ENCODE data around the gene KRT86. TPM values are rescaled to one million over a fixed set of nuclear protein-coding genes. Genes with fewer than 3 reads are reported as not detected.
A peak's percentile ranks its signal among the peaks of the same experiment; 100 is the strongest.
"Not testable (repeated sequence)": the region's sequence is repeated elsewhere in the genome, so short reads cannot be mapped to it uniquely, and the experiment has no call there.

KRT86 gene
- total and polyA plus RNA-seq, 9 of the 15 experiments (the other 6 are each of a cell fraction or from before 2014, with no cell fraction given) = not detected

GRCh38 chr12:52301721-52302120 is 27.3 kb downstream of the KRT86 start:
- DNase-seq (ENCODE audit: extremely low read depth in 1 of 4, low spot score in 3 of 4); H4K20me1 ChIP-seq (replicated peaks; ENCODE audit: control insufficient read depth, insufficient read depth, low read length); H3K4me3 ChIP-seq; H3K4me1 ChIP-seq (replicated peaks in 1 of 2; ENCODE audit: control insufficient read depth in 2 of 2, insufficient read depth in 2 of 2, low read length in 2 of 2); H3K36me3 ChIP-seq (ENCODE audit: control insufficient read depth, insufficient read depth, low read length); H3K79me2 ChIP-seq (ENCODE audit: control insufficient read depth, insufficient read depth, low read length); CTCF ChIA-PET (ENCODE audit: low intra/inter-chr PET ratio); BruUV-seq (replicated peaks); H3K9me3 ChIP-seq (replicated peaks; ENCODE audit: control insufficient read depth, insufficient read depth, low read depth, low read length); POLR2A ChIA-PET; H2AFZ ChIP-seq (ENCODE audit: low read depth, low read length); H3K4me2 ChIP-seq (ENCODE audit: insufficient read depth, low read length); H3K27ac ChIP-seq (ENCODE audit: extremely low read depth, low read depth, low read length); H3K9me1 ChIP-seq (ENCODE audit: control insufficient read depth, insufficient read depth, low read length); ATAC-seq; in situ Hi-C loops (cut with MboI); intact Hi-C loops (cut with micrococcal nuclease); FAIRE-seq; H3K9ac ChIP-seq (ENCODE audit: insufficient read depth in 1 of 2, low read depth in 2 of 2, low read length in 2 of 2): not testable (repeated sequence)
- H3K27me3 ChIP-seq (ENCODE audit: control insufficient read depth in 2 of 2, insufficient read depth in 2 of 2, low read length in 2 of 2) = peaks cover 7 to 24% of the 10 kb centered on the region in 2 experiments; a peak in 4 of 5 replicates
- WGBS (ENCODE audit: insufficient coverage, low coverage, missing lambda C conversion rate) = 1% methylated on average over 14 of the region's 31 CpGs

DNA sequence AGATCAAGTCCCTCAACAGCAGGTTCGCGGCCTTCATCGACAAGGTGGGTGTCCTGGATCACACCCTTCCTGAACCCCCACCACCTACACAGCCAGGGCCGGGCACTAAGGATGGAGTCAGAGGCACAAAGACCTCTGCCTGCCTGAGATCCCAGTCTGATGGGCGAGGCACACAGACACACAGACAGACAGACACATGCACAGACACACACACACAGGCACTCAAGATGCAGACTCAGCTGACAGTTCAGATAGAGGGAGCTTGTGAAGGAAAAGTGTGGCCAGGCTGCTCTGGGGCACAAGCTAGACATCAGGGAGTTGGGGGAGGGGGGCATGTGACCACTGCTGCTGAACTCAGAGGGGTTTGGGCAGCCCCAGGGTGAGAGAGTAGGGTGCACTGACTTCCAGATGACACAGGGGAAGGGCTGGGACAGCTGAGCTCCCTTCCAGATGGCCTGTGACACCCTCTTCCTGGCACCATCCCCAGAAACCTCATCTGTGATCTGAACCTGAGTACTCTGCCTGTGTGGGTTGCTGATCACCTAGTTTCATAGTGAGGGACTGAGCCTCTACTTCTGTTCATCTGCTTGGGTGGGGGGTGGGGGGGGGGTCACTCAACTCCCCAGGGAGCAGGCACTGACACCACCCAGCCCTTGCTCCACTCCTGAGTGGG is 27.9 kb downstream of the KRT86 start:
- DNase-seq (ENCODE audit: extremely low read depth in 1 of 4, low spot score in 3 of 4); intact Hi-C loops (cut with micrococcal nuclease); H2AFZ ChIP-seq (ENCODE audit: low read depth, low read length); POLR2A ChIA-PET; H3K4me1 ChIP-seq (replicated peaks in 1 of 2; ENCODE audit: control insufficient read depth in 2 of 2, insufficient read depth in 2 of 2, low read length in 2 of 2); in situ Hi-C loops (cut with MboI); ATAC-seq; H3K4me3 ChIP-seq; H4K20me1 ChIP-seq (replicated peaks; ENCODE audit: control insufficient read depth, insufficient read depth, low read length); CTCF ChIA-PET (ENCODE audit: low intra/inter-chr PET ratio); H3K79me2 ChIP-seq (ENCODE audit: control insufficient read depth, insufficient read depth, low read length); FAIRE-seq; H3K4me2 ChIP-seq (ENCODE audit: insufficient read depth, low read length); H3K9ac ChIP-seq (ENCODE audit: insufficient read depth in 1 of 2, low read depth in 2 of 2, low read length in 2 of 2); BruUV-seq (replicated peaks); H3K27ac ChIP-seq (ENCODE audit: extremely low read depth, low read depth, low read length); H3K36me3 ChIP-seq (ENCODE audit: control insufficient read depth, insufficient read depth, low read length); H3K9me1 ChIP-seq (ENCODE audit: control insufficient read depth, insufficient read depth, low read length); H3K9me3 ChIP-seq (replicated peaks; ENCODE audit: control insufficient read depth, insufficient read depth, low read depth, low read length): not testable (repeated sequence)
- WGBS (ENCODE audit: insufficient coverage, low coverage, missing lambda C conversion rate) = no CpG with 5 or more reads among the region's 5 CpGs
- peaks cover 8 to 27% of the 10 kb centered on the region in 2 experiments; a peak in 3 of 5 replicates for H3K27me3 ChIP-seq (ENCODE audit: control insufficient read depth in 2 of 2, insufficient read depth in 2 of 2, low read length in 2 of 2)

- CTCF ChIA-PET (ENCODE audit: low intra/inter-chr PET ratio); intact Hi-C loops (cut with micrococcal nuclease); H3K36me3 ChIP-seq (ENCODE audit: control insufficient read depth, insufficient read depth, low read length); in situ Hi-C loops (cut with MboI); H2AFZ ChIP-seq (ENCODE audit: low read depth, low read length); FAIRE-seq; H3K4me1 ChIP-seq (replicated peaks in 1 of 2; ENCODE audit: control insufficient read depth in 2 of 2, insufficient read depth in 2 of 2, low read length in 2 of 2); H4K20me1 ChIP-seq (replicated peaks; ENCODE audit: control insufficient read depth, insufficient read depth, low read length); POLR2A ChIA-PET; H3K4me3 ChIP-seq; H3K4me2 ChIP-seq (ENCODE audit: insufficient read depth, low read length); H3K79me2 ChIP-seq (ENCODE audit: control insufficient read depth, insufficient read depth, low read length); H3K9me1 ChIP-seq (ENCODE audit: control insufficient read depth, insufficient read depth, low read length); H3K27ac ChIP-seq (ENCODE audit: extremely low read depth, low read depth, low read length); BruUV-seq (replicated peaks); DNase-seq (ENCODE audit: extremely low read depth in 1 of 4, low spot score in 3 of 4); H3K9ac ChIP-seq (ENCODE audit: insufficient read depth in 1 of 2, low read depth in 2 of 2, low read length in 2 of 2); H3K9me3 ChIP-seq (replicated peaks; ENCODE audit: control insufficient read depth, insufficient read depth, low read depth, low read length): not testable (repeated sequence)
- H3K27me3 ChIP-seq (ENCODE audit: control insufficient read depth in 2 of 2, insufficient read depth in 2 of 2, low read length in 2 of 2) = peaks cover 18 to 50% of the 10 kb centered on the region in 2 experiments; a peak in 4 of 5 replicates
- WGBS (ENCODE audit: insufficient coverage, low coverage, missing lambda C conversion rate) = under 1% methylated on average over 14 of the region's 15 CpGs
- ATAC-seq = peak; percentile 81
These were observed 30.5 kb downstream of the KRT86 start for GRCh38 chr12:52304941-52305411.
